Measurements from ENCODE around the gene TKTL2.
"Not testable (repeated sequence)": the region's sequence is repeated elsewhere in the genome, so short reads cannot be mapped to it uniquely, and the experiment has no call there.

Gene TKTL2

GRCh38 chr4:163447023-163447422 lies 26.5 kb downstream of the TKTL2 start:
- DNase-seq (ENCODE audit: low read depth) = not testable (repeated sequence)

GRCh38 chr4:163440040-163440439 lies 33.5 kb downstream of the TKTL2 start:
- no peak for DNase-seq (ENCODE audit: low read depth)

All from GM04504 (cell line).